GM20000 (cell line): ENCODE results near the gene FCER2.

Experiments
- DNase-seq: peaks from one replicate; pipeline ENCODE4 v3.0.0; 2012; ENCODE audit warnings: low spot score
- TF ChIP-seq, protein P1 (sequence below): IDR thresholded peaks from 2 replicates; pipeline ENCODE4 v1.5.1; 2012; ENCODE audit warnings: mild to moderate bottlenecking, control low read depth; ENCODE audit errors: extremely low read depth, missing control alignments

The FCER2 gene

GRCh38 chr19:7661744-7662538 lies 40.0 kb downstream of the FCER2 start:
- TF ChIP-seq, protein P1, sequence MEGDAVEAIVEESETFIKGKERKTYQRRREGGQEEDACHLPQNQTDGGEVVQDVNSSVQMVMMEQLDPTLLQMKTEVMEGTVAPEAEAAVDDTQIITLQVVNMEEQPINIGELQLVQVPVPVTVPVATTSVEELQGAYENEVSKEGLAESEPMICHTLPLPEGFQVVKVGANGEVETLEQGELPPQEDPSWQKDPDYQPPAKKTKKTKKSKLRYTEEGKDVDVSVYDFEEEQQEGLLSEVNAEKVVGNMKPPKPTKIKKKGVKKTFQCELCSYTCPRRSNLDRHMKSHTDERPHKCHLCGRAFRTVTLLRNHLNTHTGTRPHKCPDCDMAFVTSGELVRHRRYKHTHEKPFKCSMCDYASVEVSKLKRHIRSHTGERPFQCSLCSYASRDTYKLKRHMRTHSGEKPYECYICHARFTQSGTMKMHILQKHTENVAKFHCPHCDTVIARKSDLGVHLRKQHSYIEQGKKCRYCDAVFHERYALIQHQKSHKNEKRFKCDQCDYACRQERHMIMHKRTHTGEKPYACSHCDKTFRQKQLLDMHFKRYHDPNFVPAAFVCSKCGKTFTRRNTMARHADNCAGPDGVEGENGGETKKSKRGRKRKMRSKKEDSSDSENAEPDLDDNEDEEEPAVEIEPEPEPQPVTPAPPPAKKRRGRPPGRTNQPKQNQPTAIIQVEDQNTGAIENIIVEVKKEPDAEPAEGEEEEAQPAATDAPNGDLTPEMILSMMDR, result no peak

DNA sequence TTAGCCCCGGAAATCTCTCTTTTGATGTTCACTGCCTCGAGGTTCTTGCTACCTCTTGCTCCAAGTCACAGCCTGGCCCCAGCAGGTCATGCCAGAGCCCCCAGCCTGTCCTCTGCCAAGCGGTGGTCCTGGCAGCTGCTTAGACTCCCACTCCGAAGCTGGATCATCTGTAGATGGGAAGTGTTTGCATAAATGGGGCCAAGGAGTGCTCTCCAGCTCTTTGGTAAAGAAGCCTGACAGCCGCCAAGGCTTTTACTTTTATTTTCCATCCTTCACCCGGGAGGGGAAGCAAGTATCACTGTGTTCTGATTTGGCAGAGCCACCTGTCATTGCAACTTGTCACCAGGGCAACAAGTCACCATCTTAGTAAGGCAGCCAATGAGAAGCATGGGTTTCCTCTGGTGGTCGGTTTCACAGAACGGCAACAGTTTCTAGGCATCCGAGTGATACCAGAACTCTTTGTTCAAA lies 43.7 kb downstream of the FCER2 start:
- TF ChIP-seq, protein P1, result no peak
- DNase-seq, result peak; percentile 93

More at GRCh38 chr19:7661744-7662538, 40.0 kb downstream of the FCER2 start:
- DNase-seq, result no peak

DNA sequence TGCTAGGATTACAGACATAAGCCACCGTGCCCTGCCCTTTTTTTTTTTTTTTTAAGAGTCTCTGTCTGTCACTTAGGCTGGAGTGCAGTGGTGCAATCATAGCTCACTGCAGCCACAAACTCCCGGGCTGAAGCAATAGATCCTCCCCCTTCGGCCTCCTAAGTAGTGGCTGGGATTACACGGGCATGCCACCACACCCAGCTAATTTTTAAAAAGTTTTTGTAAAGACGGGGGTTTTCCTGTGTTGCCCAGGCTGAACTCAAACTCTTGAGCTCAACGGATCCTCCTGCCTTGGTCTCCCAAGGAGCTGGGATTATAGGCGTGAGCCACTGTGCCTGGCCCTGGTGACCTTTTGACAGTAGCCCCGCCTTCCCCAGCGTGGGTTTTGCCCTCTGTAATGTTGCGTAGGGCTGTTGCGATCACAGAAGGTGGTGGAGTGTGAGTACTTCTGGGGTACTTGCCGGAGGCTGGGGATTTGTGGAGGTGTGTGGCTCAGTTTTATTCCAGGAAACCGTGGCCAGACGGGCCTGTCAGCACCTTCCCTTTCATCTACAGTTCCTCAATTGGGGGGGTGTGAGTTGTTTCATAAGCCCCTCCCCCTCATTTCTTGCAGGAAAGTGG lies 44.7 kb downstream of the FCER2 start:
- TF ChIP-seq, protein P1, result no peak
- no peak for DNase-seq

- no peak for DNase-seq
Measured at GRCh38 chr19:7655581-7655980, 46.4 kb downstream of the FCER2 start.

GRCh38 chr19:7654401-7654800 lies 47.5 kb downstream of the FCER2 start:
- DNase-seq, result no peak
- TF ChIP-seq, protein P1, result no peak

More at GRCh38 chr19:7655581-7655980, 46.4 kb downstream of the FCER2 start:
- TF ChIP-seq, protein P1, result no peak

GRCh38 chr19:7652061-7652641 lies 49.8 kb downstream of the FCER2 start:
- TF ChIP-seq, protein P1, result peak; percentile 89
- DNase-seq, result peak; percentile 90

DNA sequence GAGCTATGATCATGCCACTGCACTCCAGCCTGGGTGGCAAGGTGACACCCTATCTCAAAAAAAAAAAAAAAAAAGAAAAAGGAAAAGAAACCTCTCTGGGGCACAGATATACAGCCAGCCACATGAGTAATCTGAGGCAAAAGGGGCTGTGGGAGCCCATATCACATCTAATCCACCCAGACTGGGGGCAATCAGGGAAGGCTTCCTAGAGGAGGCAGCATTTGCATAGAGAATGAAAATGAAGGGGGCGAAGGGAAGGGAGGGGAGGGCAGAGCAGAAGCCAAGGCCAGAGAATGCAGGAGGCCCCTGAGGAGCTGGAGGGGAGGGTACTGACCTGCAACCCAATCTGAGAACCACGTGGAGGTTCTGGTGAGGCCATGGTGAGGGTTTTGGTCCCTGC lies 51.8 kb downstream of the FCER2 start:
- no peak for DNase-seq
- TF ChIP-seq, protein P1, result no peak
